ENCODE results near the gene PRKCZ.

The PRKCZ gene

GRCh38 chr1:2018217-2019171, 31.7 kb upstream of the PRKCZ start:
- H3K36me3 ChIP-seq (ENCODE audit: control insufficient read depth, insufficient read depth, low read length) = no peaks in the 10 kb centered on the region
- peak overlapping the region; percentile 45 for H3K4me3 ChIP-seq (ENCODE audit: low read depth, low read length)
- H3K9ac ChIP-seq (ENCODE audit: low read depth, low read length) = no peak overlapping the region
- H3K9me3 ChIP-seq (ENCODE audit: control insufficient read depth, insufficient read depth, low read length) = no peaks in the 10 kb centered on the region
- H3K27me3 ChIP-seq (ENCODE audit: control insufficient read depth, insufficient read depth, low read length) = peaks cover 9% of the 10 kb centered on the region
- no peaks in the 10 kb centered on the region for H3K4me1 ChIP-seq (ENCODE audit: control insufficient read depth, insufficient read depth, low read length)

- peak within 1 kb of the TSS; percentile 45 for H3K4me3 ChIP-seq (ENCODE audit: low read depth, low read length)
Observed at GRCh38 chr1:2019172-2019543, 31.1 kb upstream of the PRKCZ start, which contains the start of gene GABRD. TSS of gene GABRD (plus strand) at chr1:2019345. CDS start at chr1:2019424, 79 bp downstream.

GRCh38 chr1:2019571-2020309, 30.5 kb upstream of the PRKCZ start:
- H3K4me3 ChIP-seq (ENCODE audit: low read depth, low read length) = peak overlapping the region; percentile 26
- no peaks in the 10 kb centered on the region for H3K36me3 ChIP-seq (ENCODE audit: control insufficient read depth, insufficient read depth, low read length)
- no peaks in the 10 kb centered on the region for H3K4me1 ChIP-seq (ENCODE audit: control insufficient read depth, insufficient read depth, low read length)
- H3K9ac ChIP-seq (ENCODE audit: low read depth, low read length) = no peak overlapping the region
- H3K9me3 ChIP-seq (ENCODE audit: control insufficient read depth, insufficient read depth, low read length) = no peaks in the 10 kb centered on the region
- peaks cover 9% of the 10 kb centered on the region for H3K27me3 ChIP-seq (ENCODE audit: control insufficient read depth, insufficient read depth, low read length)

More at GRCh38 chr1:2019172-2019543, 31.1 kb upstream of the PRKCZ start, which contains the start of gene GABRD:
- no peak within 1 kb of the TSS for H3K9ac ChIP-seq (ENCODE audit: low read depth, low read length)
- H3K4me1 ChIP-seq (ENCODE audit: control insufficient read depth, insufficient read depth, low read length) = no peaks in the 10 kb centered on the region
- H3K36me3 ChIP-seq (ENCODE audit: control insufficient read depth, insufficient read depth, low read length) = no peaks in the 10 kb centered on the region
- H3K9me3 ChIP-seq (ENCODE audit: control insufficient read depth, insufficient read depth, low read length) = no peaks in the 10 kb centered on the region
- peaks cover 9% of the 10 kb centered on the region for H3K27me3 ChIP-seq (ENCODE audit: control insufficient read depth, insufficient read depth, low read length)

- Histone ChIP-seq H3K9ac (ENCODE audit: low read depth, low read length) (no peak overlapping the region), H3K4me3 (ENCODE audit: low read depth, low read length) (no peak overlapping the region), H3K9me3 (ENCODE audit: control insufficient read depth, insufficient read depth, low read length) (no peaks in the 10 kb centered on the region), H3K4me1 (ENCODE audit: control insufficient read depth, insufficient read depth, low read length) (no peaks in the 10 kb centered on the region), H3K36me3 (ENCODE audit: control insufficient read depth, insufficient read depth, low read length) (no peaks in the 10 kb centered on the region), H3K27me3 (ENCODE audit: control insufficient read depth, insufficient read depth, low read length) (peaks cover 9% of the 10 kb centered on the region)
Observed at GRCh38 chr1:2020310-2020655, 29.9 kb upstream of the PRKCZ start.

GRCh38 chr1:2021550-2021949, 28.7 kb upstream of the PRKCZ start:
- H3K9ac ChIP-seq (ENCODE audit: low read depth, low read length) = no peak overlapping the region
- no peaks in the 10 kb centered on the region for H3K4me1 ChIP-seq (ENCODE audit: control insufficient read depth, insufficient read depth, low read length)
- H3K9me3 ChIP-seq (ENCODE audit: control insufficient read depth, insufficient read depth, low read length) = no peaks in the 10 kb centered on the region
- peaks cover 9% of the 10 kb centered on the region for H3K27me3 ChIP-seq (ENCODE audit: control insufficient read depth, insufficient read depth, low read length)
- H3K36me3 ChIP-seq (ENCODE audit: control insufficient read depth, insufficient read depth, low read length) = no peaks in the 10 kb centered on the region
- no peak overlapping the region for H3K4me3 ChIP-seq (ENCODE audit: low read depth, low read length)

- Histone ChIP-seq H3K36me3 (ENCODE audit: control insufficient read depth, insufficient read depth, low read length) (no peaks in the 10 kb centered on the region), H3K9me3 (ENCODE audit: control insufficient read depth, insufficient read depth, low read length) (no peaks in the 10 kb centered on the region), H3K27me3 (ENCODE audit: control insufficient read depth, insufficient read depth, low read length) (peaks cover 9% of the 10 kb centered on the region), H3K4me1 (ENCODE audit: control insufficient read depth, insufficient read depth, low read length) (no peaks in the 10 kb centered on the region), H3K4me3 (ENCODE audit: low read depth, low read length) (no peak overlapping the region), H3K9ac (ENCODE audit: low read depth, low read length) (no peak overlapping the region)
Observed at GRCh38 chr1:2022063-2022770, 28.0 kb upstream of the PRKCZ start.

GRCh38 chr1:2023187-2023586, 27.0 kb upstream of the PRKCZ start:
- Histone ChIP-seq H3K9ac (ENCODE audit: low read depth, low read length) (no peak overlapping the region), H3K27me3 (ENCODE audit: control insufficient read depth, insufficient read depth, low read length) (peaks cover 9% of the 10 kb centered on the region), H3K36me3 (ENCODE audit: control insufficient read depth, insufficient read depth, low read length) (no peaks in the 10 kb centered on the region), H3K4me1 (ENCODE audit: control insufficient read depth, insufficient read depth, low read length) (no peaks in the 10 kb centered on the region), H3K4me3 (ENCODE audit: low read depth, low read length) (no peak overlapping the region), H3K9me3 (ENCODE audit: control insufficient read depth, insufficient read depth, low read length) (no peaks in the 10 kb centered on the region)

- H3K4me3 ChIP-seq (ENCODE audit: low read depth, low read length) = no peak overlapping the region
- H3K36me3 ChIP-seq (ENCODE audit: control insufficient read depth, insufficient read depth, low read length) = no peaks in the 10 kb centered on the region
- H3K27me3 ChIP-seq (ENCODE audit: control insufficient read depth, insufficient read depth, low read length) = peaks cover 9% of the 10 kb centered on the region
- no peaks in the 10 kb centered on the region for H3K9me3 ChIP-seq (ENCODE audit: control insufficient read depth, insufficient read depth, low read length)
- H3K9ac ChIP-seq (ENCODE audit: low read depth, low read length) = no peak overlapping the region
- H3K4me1 ChIP-seq (ENCODE audit: control insufficient read depth, insufficient read depth, low read length) = no peaks in the 10 kb centered on the region
Observed at GRCh38 chr1:2024451-2024850, 25.8 kb upstream of the PRKCZ start.

GRCh38 chr1:2024887-2025286, 25.3 kb upstream of the PRKCZ start:
- Histone ChIP-seq H3K4me3 (ENCODE audit: low read depth, low read length) (no peak overlapping the region), H3K9ac (ENCODE audit: low read depth, low read length) (no peak overlapping the region), H3K4me1 (ENCODE audit: control insufficient read depth, insufficient read depth, low read length) (no peaks in the 10 kb centered on the region), H3K27me3 (ENCODE audit: control insufficient read depth, insufficient read depth, low read length) (peaks cover 7% of the 10 kb centered on the region), H3K9me3 (ENCODE audit: control insufficient read depth, insufficient read depth, low read length) (no peaks in the 10 kb centered on the region), H3K36me3 (ENCODE audit: control insufficient read depth, insufficient read depth, low read length) (no peaks in the 10 kb centered on the region)

GRCh38 chr1:2025491-2025981, 24.7 kb upstream of the PRKCZ start:
- Histone ChIP-seq H3K36me3 (ENCODE audit: control insufficient read depth, insufficient read depth, low read length) (no peaks in the 10 kb centered on the region), H3K9me3 (ENCODE audit: control insufficient read depth, insufficient read depth, low read length) (no peaks in the 10 kb centered on the region), H3K27me3 (ENCODE audit: control insufficient read depth, insufficient read depth, low read length) (peaks cover under 1% of the 10 kb centered on the region), H3K4me3 (ENCODE audit: low read depth, low read length) (no peak overlapping the region), H3K4me1 (ENCODE audit: control insufficient read depth, insufficient read depth, low read length) (no peaks in the 10 kb centered on the region), H3K9ac (ENCODE audit: low read depth, low read length) (no peak overlapping the region)

- H3K4me3 ChIP-seq (ENCODE audit: low read depth, low read length) = no peak overlapping the region
- no peaks in the 10 kb centered on the region for H3K27me3 ChIP-seq (ENCODE audit: control insufficient read depth, insufficient read depth, low read length)
- H3K36me3 ChIP-seq (ENCODE audit: control insufficient read depth, insufficient read depth, low read length) = no peaks in the 10 kb centered on the region
Observed at GRCh38 chr1:2027961-2028583, 22.1 kb upstream of the PRKCZ start.

More at GRCh38 chr1:2027961-2028583, 22.1 kb upstream of the PRKCZ start:
- no peak overlapping the region for H3K9ac ChIP-seq (ENCODE audit: low read depth, low read length)
- H3K4me1 ChIP-seq (ENCODE audit: control insufficient read depth, insufficient read depth, low read length) = no peaks in the 10 kb centered on the region
- no peaks in the 10 kb centered on the region for H3K9me3 ChIP-seq (ENCODE audit: control insufficient read depth, insufficient read depth, low read length)
